ENCODE data around the gene CWC27.

The CWC27 gene

DNA sequence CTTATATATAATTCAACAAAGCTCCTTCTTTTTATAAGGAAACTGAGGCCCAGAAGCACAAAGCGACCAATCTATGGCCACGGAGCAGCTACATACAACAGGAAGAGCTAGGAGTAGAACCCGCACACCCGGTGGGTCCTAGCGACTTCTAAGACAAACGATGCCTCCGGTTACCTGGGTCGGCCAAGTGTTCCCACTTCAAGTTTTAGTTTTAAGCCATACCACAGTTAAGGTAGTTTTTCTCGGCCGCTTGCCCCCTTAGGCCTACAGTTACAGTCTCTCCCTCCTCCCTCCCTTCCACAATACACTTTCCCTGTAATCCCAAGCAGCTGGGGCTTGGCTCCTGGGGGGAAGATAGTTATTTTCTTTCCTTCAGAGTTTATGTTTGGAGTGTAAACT, 772 bp upstream of the CWC27 start:
- H3K27ac ChIP-seq, result peak overlapping the region; percentile 73
- TF ChIP-seq ZFX (IDR thresholded peaks at IDR 0.05; ENCODE audit: borderline replicate concordance), result no peak
- TF ChIP-seq, protein P1, sequence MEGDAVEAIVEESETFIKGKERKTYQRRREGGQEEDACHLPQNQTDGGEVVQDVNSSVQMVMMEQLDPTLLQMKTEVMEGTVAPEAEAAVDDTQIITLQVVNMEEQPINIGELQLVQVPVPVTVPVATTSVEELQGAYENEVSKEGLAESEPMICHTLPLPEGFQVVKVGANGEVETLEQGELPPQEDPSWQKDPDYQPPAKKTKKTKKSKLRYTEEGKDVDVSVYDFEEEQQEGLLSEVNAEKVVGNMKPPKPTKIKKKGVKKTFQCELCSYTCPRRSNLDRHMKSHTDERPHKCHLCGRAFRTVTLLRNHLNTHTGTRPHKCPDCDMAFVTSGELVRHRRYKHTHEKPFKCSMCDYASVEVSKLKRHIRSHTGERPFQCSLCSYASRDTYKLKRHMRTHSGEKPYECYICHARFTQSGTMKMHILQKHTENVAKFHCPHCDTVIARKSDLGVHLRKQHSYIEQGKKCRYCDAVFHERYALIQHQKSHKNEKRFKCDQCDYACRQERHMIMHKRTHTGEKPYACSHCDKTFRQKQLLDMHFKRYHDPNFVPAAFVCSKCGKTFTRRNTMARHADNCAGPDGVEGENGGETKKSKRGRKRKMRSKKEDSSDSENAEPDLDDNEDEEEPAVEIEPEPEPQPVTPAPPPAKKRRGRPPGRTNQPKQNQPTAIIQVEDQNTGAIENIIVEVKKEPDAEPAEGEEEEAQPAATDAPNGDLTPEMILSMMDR (IDR thresholded peaks at IDR 0.05), result no peak

DNA sequence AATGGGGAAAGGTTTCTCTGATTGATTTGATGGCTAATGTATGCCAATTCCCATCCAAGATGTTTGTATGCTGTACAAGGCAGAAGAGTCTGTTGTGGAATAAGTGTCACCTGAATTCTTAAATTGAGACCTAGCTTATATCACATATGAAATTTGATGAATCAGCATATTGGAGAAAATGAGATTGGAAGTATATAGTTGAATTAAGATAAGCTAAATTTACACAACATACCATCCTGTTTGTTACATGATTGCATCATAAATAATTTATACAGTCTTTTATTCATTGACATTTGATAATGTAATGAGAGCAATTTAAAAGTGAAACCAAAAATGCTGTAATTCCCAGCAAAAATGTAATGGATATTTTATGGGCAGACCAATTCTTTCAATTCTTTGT, 1.1 kb downstream of the CWC27 start:
- TF ChIP-seq, protein P1 (IDR thresholded peaks at IDR 0.05), result no peak
- TF ChIP-seq ZFX (IDR thresholded peaks at IDR 0.05; ENCODE audit: borderline replicate concordance), result no peak
- no peak overlapping the region for H3K27ac ChIP-seq

DNA sequence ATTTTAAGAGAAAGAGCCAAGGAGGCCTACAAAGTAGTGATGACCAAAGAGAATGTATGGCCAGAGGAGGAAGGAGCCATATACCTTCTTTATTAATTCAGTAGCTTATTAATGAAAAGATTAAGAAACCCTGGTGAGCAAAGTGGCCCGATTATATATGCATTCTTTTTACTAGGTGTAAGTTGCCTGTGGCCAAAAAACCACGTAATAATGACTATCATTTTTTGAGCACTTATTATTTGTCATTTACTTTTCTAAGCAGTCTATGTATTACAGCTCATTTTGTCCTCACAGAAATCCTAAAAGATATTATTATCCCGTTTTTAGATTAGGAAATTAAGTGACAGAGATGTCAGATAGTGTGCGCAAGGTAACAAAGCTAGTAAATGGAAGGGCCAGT, 3.0 kb downstream of the CWC27 start:
- H3K27ac ChIP-seq, result no peak overlapping the region
- TF ChIP-seq, protein P1 (IDR thresholded peaks at IDR 0.05), result no peak
- TF ChIP-seq ZFX (IDR thresholded peaks at IDR 0.05; ENCODE audit: borderline replicate concordance), result no peak

DNA sequence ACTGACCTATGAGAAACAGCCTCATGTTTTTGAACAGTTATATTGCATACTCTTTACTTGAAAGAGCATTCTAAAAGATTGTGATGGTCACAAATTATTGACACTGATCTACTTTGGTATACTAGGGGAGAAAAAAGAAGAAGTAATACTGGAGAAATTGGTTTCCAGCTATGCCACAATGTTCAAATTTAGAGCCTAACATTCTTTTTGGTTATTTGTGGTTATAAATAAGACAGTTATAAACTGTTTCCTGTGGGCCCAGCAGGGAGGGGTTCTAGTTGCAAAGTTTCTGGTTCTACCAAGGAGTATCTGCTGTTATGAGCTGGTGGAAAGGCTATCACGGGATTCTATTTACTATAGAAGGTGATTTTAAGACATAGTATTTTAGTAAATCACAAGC, 4.8 kb downstream of the CWC27 start:
- TF ChIP-seq, protein P1 (IDR thresholded peaks at IDR 0.05), result no peak
- TF ChIP-seq ZFX (IDR thresholded peaks at IDR 0.05; ENCODE audit: borderline replicate concordance), result no peak
- H3K27ac ChIP-seq, result no peak overlapping the region

DNA sequence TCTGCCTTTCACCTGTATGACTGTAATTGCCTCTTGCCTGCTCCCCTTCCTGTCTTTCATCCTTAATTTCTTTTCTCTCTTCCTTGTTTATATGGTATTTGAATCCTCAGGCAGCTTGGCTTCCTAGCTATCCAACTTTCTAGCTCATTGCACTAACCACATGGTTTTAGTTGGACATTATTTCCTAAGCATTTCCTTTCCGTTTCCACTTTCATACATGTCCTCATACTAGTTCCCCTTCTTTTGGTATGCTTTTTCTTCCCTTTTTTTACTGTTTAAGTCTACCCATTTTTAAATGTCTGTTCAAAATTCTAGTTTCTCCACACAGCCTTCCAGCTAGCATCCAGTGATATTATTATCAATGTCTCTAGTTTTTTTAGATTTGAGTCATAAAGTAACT, 6.6 kb downstream of the CWC27 start:
- no peak overlapping the region for H3K27ac ChIP-seq

DNA sequence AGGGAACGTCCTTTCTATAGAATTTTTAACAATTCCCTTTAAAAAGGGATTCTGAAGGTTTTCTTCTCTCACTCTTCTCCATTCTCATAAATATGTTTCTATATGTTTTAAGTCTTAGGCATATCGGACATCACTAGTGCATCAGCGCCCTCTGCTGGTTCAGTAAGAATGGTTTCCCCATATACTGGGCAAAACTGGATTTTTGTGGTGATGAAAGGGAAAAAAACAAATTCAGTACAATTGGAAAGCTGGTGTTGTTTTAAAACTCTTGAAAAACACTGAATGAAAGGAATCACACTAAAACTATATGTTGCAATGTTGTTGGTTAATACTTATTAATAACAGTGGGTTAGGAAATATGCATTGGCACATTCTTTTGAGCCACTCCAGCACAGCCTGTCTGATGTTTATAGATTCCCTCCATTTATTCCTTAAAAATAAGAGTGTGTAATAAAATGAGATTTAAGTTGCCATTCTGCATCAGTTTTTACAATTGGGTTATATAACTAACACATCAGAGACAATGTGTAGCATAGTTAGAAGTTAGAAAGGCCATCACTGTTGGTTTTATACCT, 15.8 kb downstream of the CWC27 start:
- no peak for TF ChIP-seq ZFX (IDR thresholded peaks at IDR 0.05; ENCODE audit: borderline replicate concordance)
- TF ChIP-seq, protein P1 (IDR thresholded peaks at IDR 0.05), result peak; percentile 87
- H3K27ac ChIP-seq, result no peak overlapping the region

More for the DNA sequence above, 6.6 kb downstream of the CWC27 start:
- TF ChIP-seq, protein P1 (IDR thresholded peaks at IDR 0.05), result no peak
- no peak for TF ChIP-seq ZFX (IDR thresholded peaks at IDR 0.05; ENCODE audit: borderline replicate concordance)

DNA sequence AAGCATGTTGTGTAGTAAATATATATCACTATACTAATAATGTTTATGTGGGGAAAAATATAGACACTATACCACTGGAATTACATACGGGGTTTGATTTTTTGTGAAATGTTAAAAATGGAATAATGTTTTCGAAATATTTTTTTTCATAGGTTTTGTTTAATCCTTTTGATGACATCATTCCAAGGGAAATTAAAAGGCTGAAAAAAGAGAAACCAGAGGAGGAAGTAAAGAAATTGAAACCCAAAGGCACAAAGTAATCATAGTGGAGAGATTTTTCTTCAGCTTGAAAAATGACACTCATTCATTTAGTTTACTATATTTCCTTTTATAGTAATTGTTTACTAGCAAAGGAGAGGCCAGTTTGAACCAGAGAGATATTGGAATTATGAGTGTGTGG, 17.6 kb downstream of the CWC27 start:
- TF ChIP-seq, protein P1 (IDR thresholded peaks at IDR 0.05), result no peak
- TF ChIP-seq ZFX (IDR thresholded peaks at IDR 0.05; ENCODE audit: borderline replicate concordance), result no peak

More for the DNA sequence above, 17.6 kb downstream of the CWC27 start:
- no peak overlapping the region for H3K27ac ChIP-seq
